Stimulated activated CD8-positive, alpha-beta memory T cell treated with anti-CD3 and anti-CD28 coated beads, Interleukin-7, amount 100 ng/mL, for 4 hours (primary cell): ENCODE measurements around the gene POLR2L.

Experiments
- DNase-seq, 2 donors: peaks; one replicate each; pipeline ENCODE4 v3.0.0-alpha.2; 2020; ENCODE audit warnings: low read depth in 2 of 2

POLR2L gene

GRCh38 chr11:794766-795633 lies 47.3 kb downstream of the POLR2L start:
- no peak for DNase-seq

- no peak for DNase-seq
Observed at GRCh38 chr11:794013-794765, 48.1 kb downstream of the POLR2L start.

- DNase-seq, result no peak
Observed at GRCh38 chr11:793556-793955, 48.8 kb downstream of the POLR2L start.

GRCh38 chr11:792873-793272 lies 49.5 kb downstream of the POLR2L start:
- no peak for DNase-seq

- DNase-seq, result no peak
Observed at GRCh38 chr11:792535-792821, 49.9 kb downstream of the POLR2L start.

- no peak for DNase-seq
Observed at GRCh38 chr11:791658-792534, 50.4 kb downstream of the POLR2L start.

GRCh38 chr11:790721-791564 lies 51.4 kb downstream of the POLR2L start:
- DNase-seq, result no peak

GRCh38 chr11:789943-790342 lies 52.4 kb downstream of the POLR2L start, which contains the start of gene CEND1:
CEND1 (minus strand) TSS chr11:790090; CDS start chr11:788576, 1,514 bp downstream.
- no peak for DNase-seq
